GM12878 (cell line): ENCODE data around the gene PIK3R5. TPM values are rescaled to one million over a fixed set of nuclear protein-coding genes. Genes with fewer than 3 reads are reported as not detected.

ENCODE experiments used
- ATAC-seq: fragments of 200-7000 bp; cut with Tn5 transposase; 3 replicates; pipeline ENCODE4 v1.9.1; 2020; ENCODE audit warnings: mild to moderate bottlenecking, moderate library complexity
- BruUV-seq: library from RNA; stranded (reverse); fragments of 400-500 nt; replicated peaks from 2 replicates; lab custom pipeline; 2021; lab: Mats Ljungman, UMichigan
- CTCF ChIA-PET: fragments of 300-600 bp; sonication (Branson Sonifier 250); formaldehyde crosslinking; extraction: SDS; loops from one replicate; lab custom pipeline; 2021; ENCODE audit warnings: inconsistent platforms; lab: Yijun Ruan, JAX
- POLR2A ChIA-PET: fragments of 350-600 bp; formaldehyde crosslinking; extraction: SDS; loops from one replicate; lab custom pipeline; 2021; ENCODE audit warnings: inconsistent platforms; lab: Charles Lee
- RAD21 ChIA-PET: fragments of 300-600 bp; sonication (Branson Sonifier 250); formaldehyde crosslinking; loops from one replicate; lab custom pipeline; 2023; ENCODE audit warnings: antibody characterized with exemption; ENCODE audit not compliant: unreplicated experiment; lab: Charles Lee
- SMC1A ChIA-PET: fragments of 300-600 bp; sonication (Branson Sonifier 250); formaldehyde crosslinking; loops from one replicate; lab custom pipeline; 2023; ENCODE audit not compliant: unreplicated experiment, uncharacterized antibody; lab: Charles Lee
- DNase-seq: peaks from one replicate; pipeline ENCODE4 v3.0.0-alpha.2; 2011; ENCODE audit warnings: low read depth, low spot score
- FAIRE-seq: peaks from 3 replicates; lab custom pipeline; 2011; peaks lifted over from hg19 to GRCh38; lab: Jason Lieb, UNC
- H2AFZ ChIP-seq: 2 replicates; pipeline ENCODE4 v1.6.0; 2011; ENCODE audit warnings: low read depth, low read length, control low read depth; ENCODE audit not compliant: control insufficient read depth
- H3K27ac ChIP-seq: 2 replicates; pipeline ENCODE4 v1.5.1; 2011; ENCODE audit warnings: control low read depth; ENCODE audit not compliant: control insufficient read depth, insufficient read depth
- H3K27me3 ChIP-seq, 2 experiments: replicated peaks in 1 of 2; 2 replicates each; pipeline versions ENCODE4 v1.6.0 to v1.6.1; 2011; ENCODE audit warnings: low read length in 1 of 2; ENCODE audit not compliant: control insufficient read depth in 2 of 2, insufficient read depth in 2 of 2
- H3K36me3 ChIP-seq, 2 experiments: 2 replicates each; pipeline ENCODE4 v1.5.1; 2011; ENCODE audit warnings: low read length in 1 of 2; ENCODE audit not compliant: control insufficient read depth in 2 of 2, insufficient read depth in 2 of 2
- H3K4me1 ChIP-seq: 2 replicates; pipeline ENCODE4 v1.6.1; 2011; ENCODE audit warnings: mild to moderate bottlenecking, low read length, moderate library complexity, mixed read lengths; ENCODE audit not compliant: control insufficient read depth, insufficient read depth
- H3K4me2 ChIP-seq: 2 replicates; pipeline ENCODE4 v1.6.0; 2011; ENCODE audit warnings: control low read depth; ENCODE audit not compliant: control insufficient read depth, insufficient read depth
- H3K4me3 ChIP-seq: fragments of 200-600 bp; sonication (generic); 2 replicates; pipeline ENCODE4 v1.5.1; 2016
- H3K79me2 ChIP-seq: 2 replicates; pipeline ENCODE4 v1.6.0; 2011; ENCODE audit warnings: low read length; ENCODE audit not compliant: control insufficient read depth, insufficient read depth
- H3K9ac ChIP-seq: 2 replicates; pipeline ENCODE4 v1.8.0; 2011; ENCODE audit warnings: low read length, control low read depth, mixed read lengths; ENCODE audit not compliant: control insufficient read depth, insufficient read depth
- H3K9me3 ChIP-seq: replicated peaks from 3 replicates; pipeline ENCODE4 v1.5.1; 2011; ENCODE audit warnings: mild to moderate bottlenecking, low read length; ENCODE audit not compliant: control insufficient read depth, insufficient read depth
- H4K20me1 ChIP-seq: 2 replicates; pipeline ENCODE4 v1.6.0; 2011; ENCODE audit not compliant: control insufficient read depth, insufficient read depth
- FOS ChIP-seq: IDR thresholded peaks from 3 replicates; pipeline ENCODE4 v1.6.1; 2011; ENCODE audit warnings: borderline replicate concordance; ENCODE audit not compliant: insufficient read length; ENCODE audit errors: extremely low read depth
- FOXK2 ChIP-seq: fragments of 450-650 bp; IDR thresholded peaks from 2 replicates; pipeline ENCODE4 v1.6.1; 2017; ENCODE audit warnings: mild to moderate bottlenecking, moderate library complexity
- IRF4 ChIP-seq: IDR thresholded peaks from 2 replicates; pipeline ENCODE4 v1.6.1; 2011; ENCODE audit warnings: low read depth, low read length
- MEF2B ChIP-seq: fragments of 450-650 bp; IDR thresholded peaks from 2 replicates; pipeline ENCODE4 v1.6.1; 2018; ENCODE audit warnings: mild to moderate bottlenecking, moderate library complexity; ENCODE audit not compliant: partially characterized antibody, poor library complexity, severe bottlenecking
- SIX5 ChIP-seq: IDR thresholded peaks from 2 replicates; pipeline ENCODE4 v1.6.1; 2011; ENCODE audit warnings: mild to moderate bottlenecking, low read depth, low read length, moderate library complexity; ENCODE audit not compliant: severe bottlenecking
- TAF1 ChIP-seq: IDR thresholded peaks from 2 replicates; pipeline ENCODE4 v1.6.1; 2011; ENCODE audit warnings: mild to moderate bottlenecking, low read depth, low read length, borderline replicate concordance
- TARDBP ChIP-seq: IDR thresholded peaks from 2 replicates; pipeline ENCODE4 v1.6.1; 2016; ENCODE audit warnings: borderline replicate concordance
- WGBS: methylation state at CpG from one replicate; pipeline ENCODE4 v1.1.6; 2016; ENCODE audit warnings: low lambda C conversion rate; ENCODE audit not compliant: insufficient replicate concordance, insufficient coverage; ENCODE audit errors: missing lambda C conversion rate; 5-methylcytosine and 5-hydroxymethylcytosine counted together
- in situ Hi-C: fragments of 300-500 bp; cut with MboI; formaldehyde crosslinking; loops from 9 replicates; pipeline ENCODE4 v1.14.3; 2018; ENCODE audit warnings: mixed read lengths
- intact Hi-C: fragments of 100-400 bp; cut with micrococcal nuclease; formaldehyde crosslinking; loops from one replicate; pipeline ENCODE4 v1.14.2; 2022; ENCODE audit not compliant: unreplicated experiment
- polyA plus RNA-seq, 11 experiments: library from polyadenylated mRNA; depleted of rRNA in 4 of 11; unstranded in 6 of 11; stranded (reverse) in 5 of 11; fragments of >200 nt; fragmentation: Nextera tagmentation in 4 of 11; fragmentation: Illumina TruSeq in 1 of 11; extraction: Ambion mirVana in 4 of 11; extraction: Trizol in 1 of 11; gene quantifications; 1 replicate in 1 of 11; 2 replicates in 10 of 11; pipeline versions ENCODE4 v1.2.1 to v1.2.3, GENCODE V29; 2011 to 2016; ENCODE audit warnings: inconsistent platforms in 2 of 11, missing spikeins in 2 of 11, low read depth in 1 of 11
- total RNA-seq, 4 experiments: library from RNA; depleted of rRNA in 3 of 4; stranded (reverse); fragments of >200 nt in 3 of 4; fragmentation: Illumina TruSeq in 1 of 4; extraction: Trizol in 1 of 4; gene quantifications; 2 replicates each; pipeline versions ENCODE4 v1.2.1 to v1.2.3, GENCODE V29; 2013 to 2021
- TF ChIP-seq, protein P1 (sequence below): IDR thresholded peaks from 2 replicates; pipeline ENCODE4 v1.6.1; 2012; ENCODE audit warnings: low read depth, low read length, improper control_type of control experiment
- TF ChIP-seq, protein P2 (sequence below): fragments of 450-650 bp; IDR thresholded peaks from 2 replicates; pipeline ENCODE4 v1.6.1; 2017; ENCODE audit warnings: mild to moderate bottlenecking, low read depth, inconsistent platforms; ENCODE audit not compliant: poor library complexity, severe bottlenecking
- TF ChIP-seq, protein P3 (sequence below): fragments of 450-650 bp; conservative IDR thresholded peaks from 2 replicates; pipeline ENCODE4 v1.6.1; 2017; ENCODE audit warnings: mild to moderate bottlenecking, moderate library complexity

PIK3R5 gene
- total and polyA plus RNA-seq, 10 of the 15 experiments (the other 5 are each of a cell fraction or from before 2014, with no cell fraction given), result 9.5 to 50.8 (median 35.5) TPM

DNA sequence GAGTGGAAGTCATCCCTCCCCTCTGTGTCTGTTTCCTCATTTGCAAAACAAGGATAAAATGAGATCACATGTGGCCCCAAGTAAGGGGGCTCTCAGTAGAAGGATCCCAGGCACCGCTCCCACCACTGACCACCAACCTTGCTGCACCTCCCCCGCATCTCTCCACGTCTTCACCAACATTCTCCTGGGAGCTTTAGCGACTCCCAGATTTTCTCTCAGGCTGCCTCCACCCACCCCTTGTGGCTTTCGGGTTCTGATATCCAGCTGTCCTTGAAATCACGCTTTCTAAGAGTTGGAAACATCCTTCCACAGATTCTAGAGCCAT is 39.4 kb upstream of the PIK3R5 start:
- intact Hi-C loops (no loop called here), in situ Hi-C loops (no loop called here)
- SMC1A ChIA-PET, result no interaction called here
- Histone ChIP-seq H3K9me3 (no peaks in the 10 kb centered on the region; the same call in 1 of the 3 replicates), H3K36me3 (no peaks in the 10 kb centered on the region), H3K4me1 (peaks cover 6% of the 10 kb centered on the region; the same call in 1 of the 2 replicates), H3K9ac (no peak overlapping the region), H3K27me3 (peaks cover 12 to 19% of the 10 kb centered on the region in 2 experiments), H3K79me2 (no peaks in the 10 kb centered on the region)
- ATAC-seq, result no peak
- no TSS peak for BruUV-seq
- CTCF ChIA-PET, result interaction anchor here (1.0 kb wide), 2 partner anchors 10 to 48 kb away, joined by 5 read pairs; no protein-coding TSS in a partner anchor
- TF ChIP-seq TAF1 (no peak), SIX5 (no peak), IRF4 (no peak), MEF2B (no peak), FOS (no peak), TARDBP (no peak), FOXK2 (no peak)
- TF ChIP-seq, protein P1, sequence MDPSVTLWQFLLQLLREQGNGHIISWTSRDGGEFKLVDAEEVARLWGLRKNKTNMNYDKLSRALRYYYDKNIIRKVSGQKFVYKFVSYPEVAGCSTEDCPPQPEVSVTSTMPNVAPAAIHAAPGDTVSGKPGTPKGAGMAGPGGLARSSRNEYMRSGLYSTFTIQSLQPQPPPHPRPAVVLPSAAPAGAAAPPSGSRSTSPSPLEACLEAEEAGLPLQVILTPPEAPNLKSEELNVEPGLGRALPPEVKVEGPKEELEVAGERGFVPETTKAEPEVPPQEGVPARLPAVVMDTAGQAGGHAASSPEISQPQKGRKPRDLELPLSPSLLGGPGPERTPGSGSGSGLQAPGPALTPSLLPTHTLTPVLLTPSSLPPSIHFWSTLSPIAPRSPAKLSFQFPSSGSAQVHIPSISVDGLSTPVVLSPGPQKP, result no peak
- TF ChIP-seq, protein P2, sequence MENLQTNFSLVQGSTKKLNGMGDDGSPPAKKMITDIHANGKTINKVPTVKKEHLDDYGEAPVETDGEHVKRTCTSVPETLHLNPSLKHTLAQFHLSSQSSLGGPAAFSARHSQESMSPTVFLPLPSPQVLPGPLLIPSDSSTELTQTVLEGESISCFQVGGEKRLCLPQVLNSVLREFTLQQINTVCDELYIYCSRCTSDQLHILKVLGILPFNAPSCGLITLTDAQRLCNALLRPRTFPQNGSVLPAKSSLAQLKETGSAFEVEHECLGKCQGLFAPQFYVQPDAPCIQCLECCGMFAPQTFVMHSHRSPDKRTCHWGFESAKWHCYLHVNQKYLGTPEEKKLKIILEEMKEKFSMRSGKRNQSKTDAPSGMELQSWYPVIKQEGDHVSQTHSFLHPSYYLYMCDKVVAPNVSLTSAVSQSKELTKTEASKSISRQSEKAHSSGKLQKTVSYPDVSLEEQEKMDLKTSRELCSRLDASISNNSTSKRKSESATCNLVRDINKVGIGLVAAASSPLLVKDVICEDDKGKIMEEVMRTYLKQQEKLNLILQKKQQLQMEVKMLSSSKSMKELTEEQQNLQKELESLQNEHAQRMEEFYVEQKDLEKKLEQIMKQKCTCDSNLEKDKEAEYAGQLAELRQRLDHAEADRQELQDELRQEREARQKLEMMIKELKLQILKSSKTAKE, result no peak
- TF ChIP-seq, protein P3, sequence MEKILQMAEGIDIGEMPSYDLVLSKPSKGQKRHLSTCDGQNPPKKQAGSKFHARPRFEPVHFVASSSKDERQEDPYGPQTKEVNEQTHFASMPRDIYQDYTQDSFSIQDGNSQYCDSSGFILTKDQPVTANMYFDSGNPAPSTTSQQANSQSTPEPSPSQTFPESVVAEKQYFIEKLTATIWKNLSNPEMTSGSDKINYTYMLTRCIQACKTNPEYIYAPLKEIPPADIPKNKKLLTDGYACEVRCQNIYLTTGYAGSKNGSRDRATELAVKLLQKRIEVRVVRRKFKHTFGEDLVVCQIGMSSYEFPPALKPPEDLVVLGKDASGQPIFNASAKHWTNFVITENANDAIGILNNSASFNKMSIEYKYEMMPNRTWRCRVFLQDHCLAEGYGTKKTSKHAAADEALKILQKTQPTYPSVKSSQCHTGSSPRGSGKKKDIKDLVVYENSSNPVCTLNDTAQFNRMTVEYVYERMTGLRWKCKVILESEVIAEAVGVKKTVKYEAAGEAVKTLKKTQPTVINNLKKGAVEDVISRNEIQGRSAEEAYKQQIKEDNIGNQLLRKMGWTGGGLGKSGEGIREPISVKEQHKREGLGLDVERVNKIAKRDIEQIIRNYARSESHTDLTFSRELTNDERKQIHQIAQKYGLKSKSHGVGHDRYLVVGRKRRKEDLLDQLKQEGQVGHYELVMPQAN, result no peak
- TF ChIP-seq, all 136 proteins: peak for 0
- RAD21 ChIA-PET, result no interaction called here
- Histone ChIP-seq H3K4me2 (no peak overlapping the region), H3K27ac (no peak overlapping the region), H2AFZ (no peak overlapping the region), H4K20me1 (no peaks in the 10 kb centered on the region), H3K4me3 (no peak overlapping the region)
- FAIRE-seq (no peak), DNase-seq (no peak)
- POLR2A ChIA-PET, result no interaction called here
- WGBS, result 40% methylated on average over 6 of the region's 6 CpGs
